Hippocampal formation (tissue), 2 donors: ENCODE measurements around the gene CAVIN1.
"Not testable (repeated sequence)": the region's sequence is repeated elsewhere in the genome, so short reads cannot be mapped to it uniquely, and the experiment has no call there.

ENCODE experiments used
- DNase-seq, 2 donors: peaks; one replicate each; lab custom pipeline; 2025; lab: John Stamatoyannopoulos, UW

Gene CAVIN1

GRCh38 chr17:42422958-42423712, at the start of gene CAVIN1:
CAVIN1 (minus strand) TSS chr17:42423256; CDS start chr17:42423097, 159 bp downstream.
- DNase-seq = peak; percentile 78 to 90

- DNase-seq = no peak
These were observed 44.8 kb upstream of the CAVIN1 start for GRCh38 chr17:42467889-42468288.

GRCh38 chr17:42463976-42464400, 40.9 kb upstream of the CAVIN1 start:
- no peak for DNase-seq

- no peak for DNase-seq
These were observed 37.3 kb upstream of the CAVIN1 start for GRCh38 chr17:42460371-42460770.

- DNase-seq = peak in 1 of 2 donors; percentile 43
These were observed 36.8 kb upstream of the CAVIN1 start for GRCh38 chr17:42459801-42460281.

- DNase-seq = peak; percentile 44 to 56
These were observed 36.3 kb upstream of the CAVIN1 start for GRCh38 chr17:42459256-42459800.

- DNase-seq = peak; percentile 85 to 88
These were observed 35.6 kb upstream of the CAVIN1 start, which contains the start of gene ATP6V0A1 for GRCh38 chr17:42458497-42459255. ATP6V0A1 (plus strand) TSS chr17:42458878; CDS start chr17:42460895, 2,017 bp downstream.

GRCh38 chr17:42457107-42457792, 34.2 kb upstream of the CAVIN1 start:
- no peak for DNase-seq

- DNase-seq = no peak
These were observed 33.4 kb upstream of the CAVIN1 start for GRCh38 chr17:42456223-42457106.

- DNase-seq = not testable (repeated sequence)
These were observed 31.9 kb upstream of the CAVIN1 start for GRCh38 chr17:42454987-42455386.

GRCh38 chr17:42453439-42453838, 30.4 kb upstream of the CAVIN1 start:
- DNase-seq = no peak

- not testable (repeated sequence) for DNase-seq
These were observed 28.2 kb upstream of the CAVIN1 start for GRCh38 chr17:42451270-42451669.

- not testable (repeated sequence) for DNase-seq
These were observed 26.8 kb upstream of the CAVIN1 start for GRCh38 chr17:42449838-42450237.

GRCh38 chr17:42449176-42449575, 26.1 kb upstream of the CAVIN1 start:
- DNase-seq = not testable (repeated sequence)

GRCh38 chr17:42442196-42442565, 19.1 kb upstream of the CAVIN1 start:
- DNase-seq = no peak

- DNase-seq = no peak
These were observed 18.5 kb upstream of the CAVIN1 start for GRCh38 chr17:42441371-42442195.

- DNase-seq = no peak
These were observed 15.8 kb upstream of the CAVIN1 start for GRCh38 chr17:42438600-42439567.

GRCh38 chr17:42436391-42436790, 13.3 kb upstream of the CAVIN1 start:
- DNase-seq = no peak

- no peak for DNase-seq
These were observed 8.7 kb upstream of the CAVIN1 start for GRCh38 chr17:42431758-42432161.
